NCI-H82 (cell line): Measurements from ENCODE around the gene CD1C.
A peak's percentile ranks its signal among the peaks of the same experiment; 100 is the strongest.
"Not testable (repeated sequence)": the region's sequence is repeated elsewhere in the genome, so short reads cannot be mapped to it uniquely, and the experiment has no call there.

Experiments
- DNase-seq: peaks from one replicate; lab custom pipeline; 2025; lab: John Stamatoyannopoulos, UW

The CD1C gene

GRCh38 chr1:158329300-158329699, 39.6 kb downstream of the CD1C start:
- no peak for DNase-seq

GRCh38 chr1:158329733-158330132, 40.0 kb downstream of the CD1C start:
- DNase-seq, result peak; percentile 5

GRCh38 chr1:158330391-158331105, 40.8 kb downstream of the CD1C start:
- DNase-seq, result no peak

- no peak for DNase-seq
These were observed 41.3 kb downstream of the CD1C start for GRCh38 chr1:158331106-158331425.

- DNase-seq, result no peak
These were observed 41.9 kb downstream of the CD1C start, which contains the start of gene CD1B for GRCh38 chr1:158331481-158332150. CD1B (minus strand) TSS chr1:158331531; CDS start chr1:158331423, 108 bp downstream.

- no peak for DNase-seq
These were observed 43.9 kb downstream of the CD1C start for GRCh38 chr1:158333405-158334155.

- no peak for DNase-seq
These were observed 44.9 kb downstream of the CD1C start for GRCh38 chr1:158334526-158335212.

GRCh38 chr1:158335213-158335532, 45.5 kb downstream of the CD1C start:
- DNase-seq, result no peak

GRCh38 chr1:158336413-158336812, 46.7 kb downstream of the CD1C start:
- not testable (repeated sequence) for DNase-seq
